H9 (cell line): ENCODE results near the gene DPP3. TPM values are rescaled to one million over a fixed set of nuclear protein-coding genes. Genes with fewer than 3 reads are reported as not detected.

Experiments used
- DNase-seq: peaks from one replicate; pipeline ENCODE4 v3.0.0-alpha.2; 2017
- H2AFZ ChIP-seq: one replicate; pipeline ENCODE4 v1.6.1; 2013; ENCODE audit warnings: mild to moderate bottlenecking, low read length, control low read depth, moderate library complexity
- H2AK5ac ChIP-seq: 2 replicates; pipeline ENCODE4 v1.6.1; 2013; ENCODE audit warnings: low read length, control low read depth, mixed read lengths; ENCODE audit not compliant: insufficient read length
- H2BK120ac ChIP-seq: one replicate; pipeline ENCODE4 v1.6.1; 2013; ENCODE audit warnings: low read depth, mild to moderate bottlenecking, low read length, control low read depth, inconsistent platforms; ENCODE audit not compliant: poor library complexity, severe bottlenecking
- H2BK12ac ChIP-seq: 2 replicates; pipeline ENCODE4 v1.6.1; 2013; ENCODE audit warnings: low read length, control low read depth, mixed read lengths, low read depth; ENCODE audit not compliant: insufficient read length
- H2BK15ac ChIP-seq: 2 replicates; pipeline ENCODE4 v1.6.1; 2013; ENCODE audit warnings: low read depth, low read length, control low read depth
- H2BK20ac ChIP-seq: one replicate; pipeline ENCODE4 v1.6.1; 2013; ENCODE audit warnings: low read depth, mild to moderate bottlenecking, low read length, control low read depth, inconsistent platforms; ENCODE audit not compliant: poor library complexity, severe bottlenecking
- H2BK5ac ChIP-seq: 2 replicates; pipeline ENCODE4 v1.6.1; 2013; ENCODE audit warnings: low read length, control low read depth, mixed read lengths; ENCODE audit not compliant: insufficient read length
- H3K14ac ChIP-seq: 2 replicates; pipeline ENCODE4 v1.6.1; 2013; ENCODE audit warnings: low read length, control low read depth; ENCODE audit not compliant: insufficient read depth
- H3K18ac ChIP-seq: 2 replicates; pipeline ENCODE4 v1.6.1; 2013; ENCODE audit warnings: low read depth, mild to moderate bottlenecking, mixed read lengths, low read length, control low read depth; ENCODE audit not compliant: insufficient read length
- H3K23ac ChIP-seq: 2 replicates; pipeline ENCODE4 v1.6.1; 2013; ENCODE audit warnings: low read length, control low read depth, mixed read lengths, low read depth; ENCODE audit not compliant: insufficient read length
- H3K23me2 ChIP-seq: 2 replicates; pipeline ENCODE4 v1.6.1; 2013; ENCODE audit warnings: low read depth, mild to moderate bottlenecking, mixed read lengths, low read length, control low read depth; ENCODE audit not compliant: insufficient read length, poor library complexity, severe bottlenecking
- H3K27ac ChIP-seq: 2 replicates; pipeline ENCODE4 v1.5.1; 2013; ENCODE audit warnings: low read length, control low read depth, mixed read lengths, low read depth; ENCODE audit not compliant: insufficient read length
- H3K27me3 ChIP-seq: 2 replicates; pipeline ENCODE4 v1.6.1; 2013; ENCODE audit warnings: low read length, control low read depth, inconsistent platforms; ENCODE audit not compliant: insufficient read depth
- H3K4ac ChIP-seq: 2 replicates; pipeline ENCODE4 v1.6.1; 2013; ENCODE audit warnings: low read depth, mild to moderate bottlenecking, control low read depth, inconsistent platforms, low read length, moderate library complexity
- H3K4me1 ChIP-seq: 2 replicates; pipeline ENCODE4 v1.6.1; 2013; ENCODE audit warnings: low read length, control low read depth, inconsistent platforms; ENCODE audit not compliant: insufficient read depth
- H3K4me2 ChIP-seq: 2 replicates; pipeline ENCODE4 v1.6.1; 2013; ENCODE audit warnings: low read length, control low read depth, mixed read lengths; ENCODE audit not compliant: insufficient read length, insufficient read depth
- H3K56ac ChIP-seq: 2 replicates; pipeline ENCODE4 v1.6.1; 2013; ENCODE audit warnings: low read depth, mild to moderate bottlenecking, mixed read lengths, low read length, control low read depth; ENCODE audit not compliant: insufficient read length
- H3K79me1 ChIP-seq: 2 replicates; pipeline ENCODE4 v1.6.1; 2013; ENCODE audit warnings: low read depth, mild to moderate bottlenecking, moderate library complexity, low read length, control low read depth, inconsistent platforms; ENCODE audit not compliant: insufficient read depth, poor library complexity, severe bottlenecking
- H3K79me2 ChIP-seq: 2 replicates; pipeline ENCODE4 v1.6.1; 2013; ENCODE audit warnings: low read length, control low read depth, inconsistent platforms; ENCODE audit not compliant: insufficient read depth
- H3K9ac ChIP-seq: 2 replicates; pipeline ENCODE4 v1.6.1; 2013; ENCODE audit warnings: low read length, control low read depth, mixed read lengths; ENCODE audit not compliant: insufficient read length; ENCODE audit errors: extremely low read depth
- H3K9me3 ChIP-seq: one replicate; pipeline ENCODE4 v1.6.1; 2013; ENCODE audit warnings: low read depth, low read length, inconsistent platforms; ENCODE audit not compliant: control insufficient read depth
- H3T11ph ChIP-seq: one replicate; pipeline ENCODE4 v1.6.1; 2013; ENCODE audit warnings: mild to moderate bottlenecking, low read length, control low read depth, inconsistent platforms
- H4K20me1 ChIP-seq: one replicate; pipeline ENCODE4 v1.6.1; 2013; ENCODE audit not compliant: control insufficient read depth, insufficient read length, insufficient read depth
- H4K5ac ChIP-seq: 2 replicates; pipeline ENCODE4 v1.6.1; 2013; ENCODE audit warnings: low read depth, mild to moderate bottlenecking, mixed read lengths, low read length, control low read depth; ENCODE audit not compliant: insufficient read length
- H4K8ac ChIP-seq: replicated peaks from 2 replicates; pipeline ENCODE4 v1.6.1; 2013; ENCODE audit warnings: low read length, control low read depth, mixed read lengths, low read depth; ENCODE audit not compliant: insufficient read length
- H4K91ac ChIP-seq: 2 replicates; pipeline ENCODE4 v1.6.1; 2013; ENCODE audit warnings: low read depth, mild to moderate bottlenecking, moderate library complexity, mixed read lengths, low read length, control low read depth; ENCODE audit not compliant: insufficient read length
- H3K27ac Mint-ChIP-seq, 3 experiments: 2 replicates in 2 of 3; 3 replicates in 1 of 3; pipeline ENCODE4 v1.8.0; 2020 to 2021; ENCODE audit warnings: mixed read lengths in 3 of 3, mild to moderate bottlenecking in 1 of 3, moderate library complexity in 1 of 3
- H3K27me3 Mint-ChIP-seq: 2 replicates; pipeline ENCODE4 v1.8.0; 2021; ENCODE audit warnings: low read depth, mild to moderate bottlenecking, moderate library complexity, mixed read lengths
- H3K36me3 Mint-ChIP-seq, 3 experiments: 2 replicates in 2 of 3; 3 replicates in 1 of 3; pipeline ENCODE4 v1.8.0; 2020 to 2021; ENCODE audit warnings: low read depth in 3 of 3, mixed read lengths in 3 of 3; ENCODE audit not compliant: insufficient read depth in 1 of 3
- H3K4me1 Mint-ChIP-seq, 2 experiments: 2 replicates each; pipeline ENCODE4 v1.8.0; 2020; ENCODE audit warnings: mixed read lengths in 2 of 2
- H3K4me3 Mint-ChIP-seq, 2 experiments: 2 replicates in 1 of 2; 3 replicates in 1 of 2; pipeline ENCODE4 v1.8.0; 2020 to 2021; ENCODE audit warnings: mild to moderate bottlenecking in 2 of 2, mixed read lengths in 2 of 2, moderate library complexity in 1 of 2
- H3K9me3 Mint-ChIP-seq, 2 experiments: 2 replicates in 1 of 2; 3 replicates in 1 of 2; pipeline ENCODE4 v1.8.0; 2020; ENCODE audit warnings: mild to moderate bottlenecking in 2 of 2, mixed read lengths in 2 of 2, moderate library complexity in 1 of 2
- CTCF ChIP-seq: fragments of 200-600 bp; sonication (generic); conservative IDR thresholded peaks from 3 replicates; pipeline ENCODE4 v1.8.0; 2021; ENCODE audit warnings: antibody characterized with exemption, mild to moderate bottlenecking
- WGBS: extraction: QIAGEN DNeasy Blood & Tissue Kit; methylation state at CpG from one replicate; pipeline ENCODE4 v1.1.7; 2013; ENCODE audit warnings: missing lambda C conversion rate, low lambda C conversion rate, mixed read lengths; ENCODE audit not compliant: insufficient read length; ENCODE audit errors: extremely low coverage; 5-methylcytosine and 5-hydroxymethylcytosine counted together
- total RNA-seq: library from RNA; stranded (reverse); gene quantifications from 2 replicates; pipeline ENCODE4 v1.2.1, GENCODE V29; 2021

Gene DPP3
- total RNA-seq, 1 experiment from 2014 or later, result 85.3 TPM

GRCh38 chr11:66509131-66509561 lies 28.9 kb downstream of the DPP3 start:
- Histone ChIP-seq H3K4me1 (no peaks in the 10 kb centered on the region), H2BK15ac (no peak overlapping the region), H2BK12ac (no peak overlapping the region), H2BK120ac (no peak overlapping the region), H4K5ac (no peak overlapping the region), H3K27ac (no peak overlapping the region), H3K56ac (no peak overlapping the region), H3K79me1 (no peaks in the 10 kb centered on the region), H4K20me1 (no peaks in the 10 kb centered on the region), H2AK5ac (no peak overlapping the region), H3K4me2 (no peak overlapping the region), H3K18ac (no peak overlapping the region), H3K23me2 (peaks cover 7% of the 10 kb centered on the region), H3K23ac (no peak overlapping the region), H3T11ph (no peak overlapping the region), H4K8ac (no peak overlapping the region), H2BK5ac (no peak overlapping the region), H3K14ac (no peak overlapping the region), H3K9ac (no peak overlapping the region), H3K79me2 (no peaks in the 10 kb centered on the region), H3K9me3 (no peaks in the 10 kb centered on the region), H2AFZ (no peak overlapping the region), H3K4ac (no peak overlapping the region), H2BK20ac (no peak overlapping the region), H4K91ac (no peak overlapping the region), H3K27me3 (no peaks in the 10 kb centered on the region)
- Mint-ChIP-seq H3K27me3 (no peaks in the 10 kb centered on the region), H3K4me1 (peaks cover 9 to 10% of the 10 kb centered on the region in 2 experiments), H3K27ac (no peak overlapping the region; a peak in 1 of 7 replicates), H3K36me3 (peaks cover 0 to 32% (median 9%) of the 10 kb centered on the region in 3 experiments; a peak in 5 of 7 replicates), H3K9me3 (no peaks in the 10 kb centered on the region), H3K4me3 (no peak overlapping the region)
- no peak for DNase-seq
- TF ChIP-seq CTCF, result no peak
- WGBS, result no CpG with 5 or more reads among the region's 7 CpGs
